Measurements from ENCODE around the gene TLE2.

Gene TLE2

GRCh38 chr19:3036119-3036976, 7.3 kb upstream of the TLE2 start:
- in situ Hi-C loops (cut with HindIII; ENCODE audit: low sequenced_read_pairs): no loop called here
- peak; percentile 28 for TF ChIP-seq CTCF (IDR thresholded peaks at IDR 0.05; ENCODE audit: low read depth, low read length)
- DNase-seq (ENCODE audit: low read depth, low spot score): peak; percentile 93

GRCh38 chr19:3035542-3036118, 6.5 kb upstream of the TLE2 start:
- peak; percentile 99 for DNase-seq (ENCODE audit: low read depth, low spot score)
- peak overlapping the region; percentile 56 for H3K4me3 ChIP-seq (ENCODE audit: low read depth, low read length)
- in situ Hi-C loops (cut with HindIII; ENCODE audit: low sequenced_read_pairs): no loop called here
- no peak for TF ChIP-seq CTCF (IDR thresholded peaks at IDR 0.05; ENCODE audit: low read depth, low read length)

More at GRCh38 chr19:3036119-3036976, 7.3 kb upstream of the TLE2 start:
- H3K4me3 ChIP-seq (ENCODE audit: low read depth, low read length): peak overlapping the region; percentile 56

DNA sequence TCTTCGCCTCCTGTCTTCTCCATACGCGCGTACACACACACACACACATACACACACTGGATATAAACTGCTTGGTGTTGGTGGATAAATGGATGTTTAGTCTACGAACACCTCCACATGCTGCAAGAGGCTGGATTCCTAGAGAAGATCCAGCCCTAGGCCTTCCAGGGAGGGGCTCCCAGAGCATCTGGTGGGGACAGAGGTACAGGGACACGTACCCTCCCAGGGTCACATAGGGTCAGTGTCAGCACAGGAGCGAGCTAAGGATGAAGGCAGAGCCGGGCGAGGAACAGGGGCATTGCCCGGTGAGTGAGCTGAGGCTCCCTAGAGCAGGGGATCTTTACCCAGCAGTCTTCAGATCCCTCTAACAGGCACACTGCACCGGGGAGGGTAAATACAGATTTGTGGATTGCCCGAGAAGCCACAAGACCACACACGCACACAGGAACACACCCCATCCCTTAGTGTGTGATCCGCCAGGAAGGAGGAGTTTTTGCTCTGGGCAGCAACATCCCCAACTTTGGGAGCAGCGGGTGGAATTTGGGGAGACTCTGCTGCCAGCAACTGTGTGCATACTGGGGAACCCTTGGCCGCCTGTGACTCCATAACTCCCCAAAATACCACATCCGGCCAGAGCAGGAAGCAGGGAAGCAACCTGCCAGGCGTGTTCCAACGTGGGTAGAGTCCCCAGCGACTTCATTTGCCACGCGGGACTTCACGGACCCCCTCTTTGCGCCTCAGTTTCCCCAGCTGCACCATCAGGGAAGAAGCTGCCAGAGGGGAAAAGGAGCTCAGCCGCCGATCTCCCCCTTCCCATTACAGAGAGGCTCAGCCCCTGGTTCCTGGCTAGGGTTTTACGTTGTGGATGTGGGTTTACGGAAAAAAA, 5.8 kb upstream of the TLE2 start:
- no peak for TF ChIP-seq CTCF (IDR thresholded peaks at IDR 0.05; ENCODE audit: low read depth, low read length)
- peak overlapping the region; percentile 56 for H3K4me3 ChIP-seq (ENCODE audit: low read depth, low read length)
- in situ Hi-C loops (cut with HindIII; ENCODE audit: low sequenced_read_pairs): no loop called here
- DNase-seq (ENCODE audit: low read depth, low spot score): peak; percentile 45

- TF ChIP-seq CTCF (IDR thresholded peaks at IDR 0.05; ENCODE audit: low read depth, low read length): no peak
- DNase-seq (ENCODE audit: low read depth, low spot score): no peak
- in situ Hi-C loops (cut with HindIII; ENCODE audit: low sequenced_read_pairs): no loop called here
- H3K4me3 ChIP-seq (ENCODE audit: low read depth, low read length): no peak overlapping the region
Observed at GRCh38 chr19:3034406-3034655, 5.3 kb upstream of the TLE2 start.

GRCh38 chr19:3033595-3034405, 4.7 kb upstream of the TLE2 start:
- no peak overlapping the region for H3K4me3 ChIP-seq (ENCODE audit: low read depth, low read length)
- DNase-seq (ENCODE audit: low read depth, low spot score): no peak
- in situ Hi-C loops (cut with HindIII; ENCODE audit: low sequenced_read_pairs): no loop called here
- TF ChIP-seq CTCF (IDR thresholded peaks at IDR 0.05; ENCODE audit: low read depth, low read length): no peak

DNA sequence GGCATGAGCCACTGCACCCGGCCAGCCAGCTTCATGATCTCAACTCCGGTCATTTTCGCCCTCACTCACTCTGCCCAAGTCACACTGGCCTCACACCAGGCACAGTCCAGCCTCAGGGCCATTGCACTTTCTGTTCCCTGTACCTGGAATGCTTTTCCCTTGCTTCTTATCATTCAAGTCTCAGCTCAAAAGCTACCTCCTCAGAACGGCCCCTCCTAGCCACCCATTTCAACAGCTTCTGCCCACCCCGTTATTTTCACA, 2.5 kb upstream of the TLE2 start:
- no peak for TF ChIP-seq CTCF (IDR thresholded peaks at IDR 0.05; ENCODE audit: low read depth, low read length)
- no peak overlapping the region for H3K4me3 ChIP-seq (ENCODE audit: low read depth, low read length)
- DNase-seq (ENCODE audit: low read depth, low spot score): no peak
- in situ Hi-C loops (cut with HindIII; ENCODE audit: low sequenced_read_pairs): no loop called here

Measured in astrocyte of the spinal cord (primary cell).